T-cell (primary cell): ENCODE data around the gene COL4A3. TPM values are rescaled to one million over a fixed set of nuclear protein-coding genes. Genes with fewer than 3 reads are reported as not detected.

Experiments used
- ATAC-seq, 4 experiments: fragments of 200-7000 bp in 3 of 4; fragments of 150-1000 bp in 1 of 4; cut with Tn5 transposase; replicated peaks in 1 of 4; 1 replicate in 3 of 4; 2 replicates in 1 of 4; pipeline ENCODE4 v1.10.0; 2021; ENCODE audit warnings: moderate library complexity in 3 of 4, mild to moderate bottlenecking in 2 of 4, moderate number of reproducible peaks in 1 of 4
- CTCF ChIA-PET, 2 donors: fragments of 300-600 bp; sonication (Branson Sonifier 250); formaldehyde crosslinking; loops; one replicate each; lab custom pipeline; 2022; ENCODE audit warnings: antibody characterized with exemption in 2 of 2; lab: Charles Lee
- POLR2A ChIA-PET, 2 donors: fragments of 300-600 bp; sonication (Branson Sonifier 250); formaldehyde crosslinking; loops; one replicate each; lab custom pipeline; 2022; ENCODE audit warnings: antibody characterized with exemption in 2 of 2; lab: Charles Lee
- DNase-seq, 35 experiments: peaks; one replicate each; pipeline versions ENCODE4 v3.0.0 to v3.0.0-alpha.2; 2013 to 2023
- H3K27ac ChIP-seq: one replicate; pipeline ENCODE4 v1.5.1; 2013; ENCODE audit warnings: low read length
- H3K27me3 ChIP-seq, 2 experiments: replicated peaks in 1 of 2; 1 replicate in 1 of 2; 2 replicates in 1 of 2; pipeline versions ENCODE4 v1.6.1 to v1.7.0; 2013; ENCODE audit warnings: low read length in 1 of 2, mixed read lengths in 1 of 2; ENCODE audit not compliant: control insufficient read depth in 2 of 2, insufficient read depth in 2 of 2; ENCODE audit errors: extremely low read depth in 1 of 2
- H3K36me3 ChIP-seq, 2 donors: 1 replicate in 1 of 2; 2 replicates in 1 of 2; pipeline versions ENCODE4 v1.6.1 to v1.7.0; 2013; ENCODE audit warnings: low read length in 1 of 2; ENCODE audit not compliant: control insufficient read depth in 2 of 2, insufficient read depth in 1 of 2; ENCODE audit errors: extremely low read depth in 1 of 2
- H3K4me1 ChIP-seq, 2 experiments: 1 replicate in 1 of 2; 2 replicates in 1 of 2; pipeline versions ENCODE4 v1.6.1 to v1.7.0; 2013; ENCODE audit warnings: low read length in 2 of 2, mixed read lengths in 1 of 2; ENCODE audit not compliant: insufficient read depth in 2 of 2, control insufficient read depth in 1 of 2; ENCODE audit errors: extremely low read depth in 1 of 2
- H3K4me3 ChIP-seq, 2 donors: 1 replicate in 1 of 2; 2 replicates in 1 of 2; pipeline versions ENCODE4 v1.5.1 to v1.7.0; 2013; ENCODE audit warnings: mild to moderate bottlenecking in 2 of 2, low read length in 1 of 2, moderate library complexity in 1 of 2; ENCODE audit not compliant: control insufficient read depth in 1 of 2; ENCODE audit errors: extremely low read depth in 1 of 2
- H3K9me3 ChIP-seq: 2 replicates; pipeline ENCODE4 v1.7.0; 2013
- H3K27ac Mint-ChIP-seq, 2 donors: one replicate each; pipeline ENCODE4 v1.8.0; 2020 to 2021; ENCODE audit warnings: mild to moderate bottlenecking in 2 of 2, mixed read lengths in 2 of 2
- H3K27me3 Mint-ChIP-seq, 2 donors: one replicate each; pipeline ENCODE4 v1.8.0; 2021 to 2022; ENCODE audit warnings: mixed read lengths in 2 of 2
- H3K36me3 Mint-ChIP-seq: one replicate; pipeline ENCODE4 v1.8.0; 2021; ENCODE audit warnings: mixed read lengths
- H3K4me1 Mint-ChIP-seq, 3 donors: one replicate each; pipeline ENCODE4 v1.8.0; 2020 to 2022; ENCODE audit warnings: mixed read lengths in 3 of 3, mild to moderate bottlenecking in 1 of 3
- H3K4me3 Mint-ChIP-seq, 3 donors: one replicate each; pipeline ENCODE4 v1.8.0; 2020 to 2022; ENCODE audit warnings: mild to moderate bottlenecking in 3 of 3, mixed read lengths in 3 of 3, moderate library complexity in 3 of 3
- H3K9me3 Mint-ChIP-seq, 3 donors: one replicate each; pipeline ENCODE4 v1.8.0; 2020 to 2022; ENCODE audit warnings: mixed read lengths in 3 of 3
- WGBS: methylation state at CpG from one replicate; pipeline ENCODE4 v1.1.5; 2013; ENCODE audit warnings: missing lambda C conversion rate; ENCODE audit not compliant: insufficient coverage; 5-methylcytosine and 5-hydroxymethylcytosine counted together
- total RNA-seq, 35 experiments: library from RNA in 6 of 35; stranded (reverse) in 6 of 35; fragments of 120-200 nt in 1 of 35; gene quantifications; one replicate each; pipeline versions ENCODE4 v1.2.1 to v1.2.4 and lab custom pipeline; 2013 to 2026

COL4A3 gene
- total RNA-seq, 5 donors from 2014 or later (not counting 1 experiment from before 2014, with no cell fraction given): 0.35 to 0.65 (median 0.56) TPM

DNA sequence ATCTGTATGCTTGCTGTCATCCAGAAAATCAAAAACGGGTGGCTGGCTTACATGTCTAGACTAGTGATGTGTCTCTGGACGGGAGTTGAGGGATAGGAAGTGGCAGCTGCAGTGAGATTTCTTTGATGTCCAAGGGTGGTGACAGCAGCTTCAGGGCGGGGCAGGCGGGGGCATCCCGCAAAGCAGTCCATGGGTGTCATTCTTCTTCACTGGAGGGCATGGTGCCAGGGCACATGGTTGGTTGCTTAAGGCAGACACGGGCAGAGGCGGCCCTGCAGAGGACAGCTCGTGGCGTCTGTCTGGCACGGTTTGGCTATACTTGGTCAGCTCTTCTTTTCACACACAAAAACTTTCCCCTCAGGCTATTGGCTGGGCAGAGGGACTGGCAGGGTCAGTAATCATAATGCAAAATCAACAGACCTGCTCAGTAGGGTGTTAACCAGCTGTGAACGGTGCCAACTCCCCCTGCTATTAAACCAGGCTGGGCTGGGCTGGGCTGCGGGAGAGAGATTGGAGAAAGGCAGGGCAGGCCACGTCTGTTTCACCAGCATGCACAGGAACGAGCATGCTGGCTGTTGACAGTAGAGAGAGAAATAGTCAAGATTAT lies 63.7 kb downstream of the COL4A3 start:
- DNase-seq: no peak
- ChIA-PET POLR2A (interaction anchor here in 1 of 2 donors (0.6 kb wide), 1 partner anchor 100 kb away, joined by 4 read pairs; no protein-coding TSS in a partner anchor), CTCF (interaction anchor here in 1 of 2 donors (1.3 kb wide), 1 partner anchor 10 kb away, joined by 7 read pairs; no protein-coding TSS in a partner anchor)

DNA sequence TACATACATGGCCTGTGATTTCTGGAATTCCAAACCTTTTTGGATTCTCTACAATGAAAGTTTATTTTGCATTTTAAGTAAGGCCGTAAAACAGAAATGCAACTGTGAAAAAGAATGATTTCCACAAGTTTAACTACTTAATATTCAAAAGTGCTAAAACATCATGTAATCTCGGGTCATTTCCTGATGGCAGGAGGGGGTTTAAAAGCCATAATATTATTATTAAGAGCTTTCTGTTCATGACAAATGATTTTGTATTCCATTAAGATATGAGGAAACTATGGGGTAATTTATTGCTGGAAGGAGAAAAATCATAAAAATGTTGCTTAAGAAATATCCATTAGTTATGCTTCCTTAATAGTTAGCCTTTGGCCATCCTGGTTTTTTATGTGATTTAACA lies 65.7 kb downstream of the COL4A3 start:
- no peak overlapping the region for H3K27ac Mint-ChIP-seq
- ATAC-seq (no peak), DNase-seq (no peak)
- H3K9me3 Mint-ChIP-seq: peaks cover 0 to 4% (median 0%) of the 10 kb centered on the region in 3 donors
- H3K4me1 Mint-ChIP-seq: no peaks in the 10 kb centered on the region
- Histone ChIP-seq H3K9me3 (no peaks in the 10 kb centered on the region), H3K4me1 (no peaks in the 10 kb centered on the region), H3K36me3 (no peaks in the 10 kb centered on the region), H3K27me3 (peaks cover 0 to 14% of the 10 kb centered on the region in 2 experiments), H3K4me3 (no peak overlapping the region), H3K27ac (no peak overlapping the region)
- H3K27me3 Mint-ChIP-seq: peaks cover 7 to 18% of the 10 kb centered on the region in 2 donors
- no CpG with 5 or more reads among the region's 2 CpGs for WGBS
- no peaks in the 10 kb centered on the region for H3K36me3 Mint-ChIP-seq
- CTCF ChIA-PET: no interaction called here
- no peak overlapping the region for H3K4me3 Mint-ChIP-seq
- POLR2A ChIA-PET: no interaction called here

More for the DNA sequence above, 63.7 kb downstream of the COL4A3 start:
- H3K4me3 Mint-ChIP-seq: no peak overlapping the region
- no peak overlapping the region for H3K27ac Mint-ChIP-seq
- peaks cover 0 to 14% of the 10 kb centered on the region in 2 experiments for H3K27me3 ChIP-seq
- no peak overlapping the region for H3K27ac ChIP-seq
- no peaks in the 10 kb centered on the region for H3K9me3 ChIP-seq
- no peaks in the 10 kb centered on the region for H3K36me3 ChIP-seq
- no peaks in the 10 kb centered on the region for H3K4me1 Mint-ChIP-seq
- H3K9me3 Mint-ChIP-seq: peaks cover 0 to 4% (median 0%) of the 10 kb centered on the region in 3 donors
- WGBS: 66% methylated on average over 14 of the region's 14 CpGs
- no peaks in the 10 kb centered on the region for H3K36me3 Mint-ChIP-seq
- H3K4me1 ChIP-seq: no peaks in the 10 kb centered on the region
- ATAC-seq: no peak
- peaks cover 7 to 18% of the 10 kb centered on the region in 2 donors for H3K27me3 Mint-ChIP-seq
- no peak overlapping the region for H3K4me3 ChIP-seq

DNA sequence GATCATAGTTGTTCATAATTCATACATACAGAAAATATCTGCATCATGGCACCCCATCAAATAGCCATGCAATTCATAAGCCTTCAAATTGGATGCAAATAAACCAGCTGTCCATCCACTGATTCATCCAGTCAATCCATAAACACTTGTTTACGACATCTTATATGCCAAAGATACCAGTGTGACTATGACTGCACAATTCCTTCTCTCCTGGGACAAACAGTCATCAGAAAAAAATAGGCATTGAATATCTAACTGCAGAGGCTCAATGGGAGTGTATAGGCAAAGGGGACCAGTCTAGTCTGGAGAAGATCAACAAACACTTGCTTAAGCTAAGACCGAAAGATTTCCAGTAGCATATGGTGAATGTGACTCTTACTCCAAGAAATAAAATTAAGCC lies 70.0 kb downstream of the COL4A3 start:
- H3K4me1 ChIP-seq: no peaks in the 10 kb centered on the region
- Mint-ChIP-seq H3K27ac (no peak overlapping the region), H3K9me3 (peaks cover 0 to 4% (median 0%) of the 10 kb centered on the region in 3 donors), H3K36me3 (no peaks in the 10 kb centered on the region), H3K4me3 (no peak overlapping the region), H3K4me1 (no peaks in the 10 kb centered on the region), H3K27me3 (peaks cover 0 to 8% of the 10 kb centered on the region in 2 donors)
- DNase-seq: no peak
- WGBS: no CpG with 5 or more reads among the region's 2 CpGs
- CTCF ChIA-PET: no interaction called here
- H3K4me3 ChIP-seq: no peak overlapping the region
- H3K36me3 ChIP-seq: no peaks in the 10 kb centered on the region
- ATAC-seq: no peak
- no peak overlapping the region for H3K27ac ChIP-seq
- H3K27me3 ChIP-seq: peaks cover 0 to 6% of the 10 kb centered on the region in 2 experiments
- POLR2A ChIA-PET: no interaction called here
- H3K9me3 ChIP-seq: no peaks in the 10 kb centered on the region

DNA sequence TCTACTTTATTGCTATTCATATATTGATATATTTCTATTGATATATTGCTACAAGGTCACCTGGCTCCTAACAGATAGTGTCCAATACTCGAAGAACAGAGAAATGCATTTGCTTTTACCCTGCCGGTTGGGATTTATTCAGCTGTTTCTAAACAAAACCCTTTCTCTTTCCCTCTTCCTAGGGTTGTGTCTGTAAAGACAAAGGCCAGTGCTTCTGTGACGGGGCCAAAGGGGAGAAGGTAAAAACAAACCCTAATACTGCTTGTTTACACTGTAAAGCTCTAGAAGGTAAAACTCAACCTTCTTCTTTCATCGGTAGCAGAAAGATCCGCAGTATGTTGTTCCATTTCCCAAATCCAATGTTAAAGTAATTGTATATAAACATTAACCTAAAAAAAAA lies 73.4 kb downstream of the COL4A3 start:
- CTCF ChIA-PET: interaction anchor here (0.6 to 1.6 kb wide), 13 partner anchors 10 to 1573 kb away, joined by 3 to 7 read pairs (median 4); no protein-coding TSS in a partner anchor
- POLR2A ChIA-PET: interaction anchor here in 1 of 2 donors (0.7 kb wide), 1 partner anchor 81 kb away, joined by 3 read pairs; no protein-coding TSS in a partner anchor
- H3K36me3 Mint-ChIP-seq: no peaks in the 10 kb centered on the region
- Histone ChIP-seq H3K27ac (no peak overlapping the region), H3K4me1 (no peaks in the 10 kb centered on the region), H3K9me3 (no peaks in the 10 kb centered on the region), H3K36me3 (no peaks in the 10 kb centered on the region), H3K27me3 (peaks cover 0 to 9% of the 10 kb centered on the region in 2 experiments), H3K4me3 (no peak overlapping the region)
- H3K4me1 Mint-ChIP-seq: no peaks in the 10 kb centered on the region
- H3K9me3 Mint-ChIP-seq: no peaks in the 10 kb centered on the region
- peaks cover 15 to 16% of the 10 kb centered on the region in 2 donors for H3K27me3 Mint-ChIP-seq
- DNase-seq (no peak), ATAC-seq (no peak)
- no CpG with 5 or more reads among the region's 5 CpGs for WGBS
- H3K4me3 Mint-ChIP-seq: no peak overlapping the region
- H3K27ac Mint-ChIP-seq: no peak overlapping the region

DNA sequence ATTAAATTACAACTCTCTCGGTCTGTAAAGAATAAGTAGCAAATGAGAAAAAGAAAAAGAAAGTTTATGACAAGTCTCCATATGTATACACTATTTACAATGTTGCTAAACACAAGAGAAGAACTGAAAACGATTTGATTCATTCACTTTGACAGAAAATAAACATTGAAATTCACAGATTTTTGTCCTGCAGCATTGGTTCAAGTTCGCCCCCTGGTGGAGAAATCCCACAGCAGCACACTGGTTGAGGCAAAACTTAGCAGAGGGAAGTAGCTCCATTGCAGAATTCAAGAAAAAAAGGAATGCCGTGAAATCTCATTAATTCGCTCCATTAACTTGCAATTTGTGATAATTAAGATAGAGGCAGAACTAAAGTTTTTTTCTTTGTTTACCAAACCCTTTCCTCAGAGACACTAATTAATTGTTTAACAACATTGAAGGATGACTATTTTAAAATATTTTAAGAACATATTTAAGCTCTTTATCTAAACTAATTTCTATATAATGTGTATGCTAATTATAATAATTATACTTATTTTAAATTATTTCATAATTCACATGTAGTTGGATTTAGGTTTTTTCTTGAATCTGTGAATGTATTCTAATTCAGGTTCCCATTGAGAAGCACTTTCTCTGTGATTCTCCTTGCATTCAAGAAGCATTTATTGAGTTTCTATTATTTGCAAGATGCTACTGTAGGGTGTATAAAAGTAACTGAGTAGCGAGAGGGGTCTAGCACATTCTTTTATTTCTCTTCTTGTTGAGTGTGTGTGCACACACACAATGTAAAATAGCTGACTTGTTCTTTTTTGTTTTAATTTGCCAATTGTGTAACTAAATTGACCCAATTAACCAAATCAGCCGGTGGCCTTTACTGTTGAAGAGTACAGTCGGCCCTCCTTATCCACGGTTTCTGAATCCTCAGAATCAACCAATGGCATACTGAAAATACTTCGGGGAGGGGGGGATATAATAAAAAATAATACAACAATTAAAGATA lies 74.1 kb downstream of the COL4A3 start:
- H3K4me1 Mint-ChIP-seq: no peaks in the 10 kb centered on the region
- H3K27ac Mint-ChIP-seq: no peak overlapping the region
- no peak for ATAC-seq

DNA sequence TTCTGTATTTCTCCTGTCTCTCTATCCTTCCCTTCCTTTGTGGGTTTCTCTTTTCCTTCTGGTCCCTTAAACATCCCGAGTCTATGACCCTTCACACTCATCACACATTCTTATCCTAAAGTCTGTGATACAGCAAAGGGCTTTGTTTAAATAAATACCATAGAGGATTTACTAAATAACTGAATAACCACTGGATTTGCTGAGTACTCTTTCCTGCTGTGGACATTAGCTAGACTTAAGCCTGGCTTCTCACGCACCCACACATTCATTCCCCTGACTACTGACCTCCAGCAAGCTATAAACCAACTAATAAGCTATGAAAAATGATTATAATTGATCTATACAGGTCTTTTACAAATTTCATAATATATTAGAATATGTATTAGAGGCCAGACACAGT lies 76.6 kb downstream of the COL4A3 start:
- no peaks in the 10 kb centered on the region for H3K36me3 Mint-ChIP-seq
- H3K9me3 ChIP-seq: no peaks in the 10 kb centered on the region
- no peaks in the 10 kb centered on the region for H3K9me3 Mint-ChIP-seq
- H3K4me3 Mint-ChIP-seq: no peak overlapping the region
- no peak for ATAC-seq
- ChIA-PET POLR2A (no interaction called here), CTCF (interaction anchor here in 1 of 2 donors (0.6 kb wide), 1 partner anchor 1455 kb away, joined by 4 read pairs; no protein-coding TSS in a partner anchor)
- H3K27me3 Mint-ChIP-seq: peaks cover 15 to 17% of the 10 kb centered on the region in 2 donors
- H3K27ac Mint-ChIP-seq: no peak overlapping the region
- no CpG with 5 or more reads among the region's 2 CpGs for WGBS
- H3K4me1 ChIP-seq: no peaks in the 10 kb centered on the region
- no peaks in the 10 kb centered on the region for H3K4me1 Mint-ChIP-seq
- DNase-seq: no peak
- H3K36me3 ChIP-seq: no peaks in the 10 kb centered on the region
- peaks cover 0 to 3% of the 10 kb centered on the region in 2 experiments for H3K27me3 ChIP-seq
- no peak overlapping the region for H3K4me3 ChIP-seq
- no peak overlapping the region for H3K27ac ChIP-seq

More for the DNA sequence above, 74.1 kb downstream of the COL4A3 start:
- CTCF ChIA-PET: interaction anchor here (0.6 to 1.6 kb wide), 20 partner anchors 11 to 1573 kb away, joined by 3 to 8 read pairs (median 4); no protein-coding TSS in a partner anchor
- no peaks in the 10 kb centered on the region for H3K4me1 ChIP-seq
- H3K36me3 ChIP-seq: no peaks in the 10 kb centered on the region
- POLR2A ChIA-PET: interaction anchor here in 1 of 2 donors (0.6 kb wide), 1 partner anchor 1022 kb away, joined by 4 read pairs; no protein-coding TSS in a partner anchor
- H3K9me3 ChIP-seq: no peaks in the 10 kb centered on the region
- Mint-ChIP-seq H3K36me3 (no peaks in the 10 kb centered on the region), H3K27me3 (peaks cover 15 to 17% of the 10 kb centered on the region in 2 donors), H3K4me3 (no peak overlapping the region), H3K9me3 (no peaks in the 10 kb centered on the region)
- DNase-seq: peak in 33 of 35 experiments; percentile 11 to 67 (median 43)
- H3K4me3 ChIP-seq: no peak overlapping the region
- H3K27me3 ChIP-seq: peaks cover 0 to 6% of the 10 kb centered on the region in 2 experiments
- H3K27ac ChIP-seq: no peak overlapping the region
- no CpG with 5 or more reads among the region's 10 CpGs for WGBS
